Stomach (tissue), 4 donors: ENCODE data around the gene TMEM119.

Source experiments
- CTCF ChIP-seq, 7 experiments: fragments of 450-650 bp in 4 of 7; fragments of 200-600 bp in 3 of 7; sonication (generic) in 3 of 7; IDR thresholded peaks; one replicate each; pipeline ENCODE4 v1.5.1; 2016 to 2019; ENCODE audit warnings: antibody characterized with exemption in 7 of 7, control low read depth in 2 of 7, mild to moderate bottlenecking in 1 of 7
- EP300 ChIP-seq: sonication (generic); formaldehyde crosslinking; IDR thresholded peaks from one replicate; pipeline ENCODE4 v1.6.1; 2017; ENCODE audit warnings: antibody characterized with exemption
- POLR2A ChIP-seq, 4 donors: fragments of 450-650 bp; IDR thresholded peaks; one replicate each; pipeline ENCODE4 v1.6.1; 2016; ENCODE audit warnings: antibody characterized with exemption in 4 of 4, control low read depth in 2 of 4, mild to moderate bottlenecking in 1 of 4, moderate library complexity in 1 of 4
- POLR2AphosphoS5 ChIP-seq, 3 donors: sonication (generic); formaldehyde crosslinking; IDR thresholded peaks; one replicate each; pipeline ENCODE4 v1.6.1; 2016; ENCODE audit warnings: antibody characterized with exemption in 3 of 3

GRCh38 chr12:108568338-108569154 lies 29.3 kb downstream of the TMEM119 start:
- TF ChIP-seq EP300: no peak
- no peak for TF ChIP-seq CTCF (IDR thresholded peaks at IDR 0.05)
- no peak for TF ChIP-seq POLR2A (IDR thresholded peaks at IDR 0.05)
- no peak for TF ChIP-seq POLR2AphosphoS5 (IDR thresholded peaks at IDR 0.05)
